HG03521 (cell line): ENCODE results near the gene ESR2.

ENCODE experiments used
- ATAC-seq: cut with Tn5 transposase; IDR thresholded peaks from one replicate; pipeline ENCODE4 v1.9.1; 2021; ENCODE audit warnings: mild to moderate bottlenecking, moderate library complexity; ENCODE audit not compliant: unreplicated experiment

Gene ESR2

GRCh38 chr14:64272019-64272418, 22.2 kb downstream of the ESR2 start:
- no peak for ATAC-seq

GRCh38 chr14:64266239-64266638, 27.9 kb downstream of the ESR2 start:
- no peak for ATAC-seq

- no peak for ATAC-seq
Measured at GRCh38 chr14:64265222-64265621, 28.9 kb downstream of the ESR2 start.

GRCh38 chr14:64260418-64260817, 33.8 kb downstream of the ESR2 start:
- ATAC-seq: no peak

- ATAC-seq: no peak
Measured at GRCh38 chr14:64255756-64256155, 38.4 kb downstream of the ESR2 start.

GRCh38 chr14:64253672-64254071, 40.5 kb downstream of the ESR2 start:
- no peak for ATAC-seq

GRCh38 chr14:64249363-64249762, 44.8 kb downstream of the ESR2 start:
- ATAC-seq: no peak

GRCh38 chr14:64248689-64249088, 45.5 kb downstream of the ESR2 start:
- ATAC-seq: no peak

GRCh38 chr14:64247195-64247594, 47.0 kb downstream of the ESR2 start:
- no peak for ATAC-seq

GRCh38 chr14:64246688-64247087, 47.5 kb downstream of the ESR2 start:
- ATAC-seq: no peak

GRCh38 chr14:64245491-64245890, 48.7 kb downstream of the ESR2 start:
- no peak for ATAC-seq

GRCh38 chr14:64244279-64244678, 49.9 kb downstream of the ESR2 start:
- ATAC-seq: no peak

GRCh38 chr14:64238631-64239030, 55.5 kb downstream of the ESR2 start:
- no peak for ATAC-seq

- no peak for ATAC-seq
Measured at GRCh38 chr14:64238049-64238448, 56.1 kb downstream of the ESR2 start.

GRCh38 chr14:64235652-64236640, 58.2 kb downstream of the ESR2 start:
- ATAC-seq: peak; percentile 62

GRCh38 chr14:64234877-64235651, 59.1 kb downstream of the ESR2 start:
- peak; percentile 5 for ATAC-seq

- no peak for ATAC-seq
Measured at GRCh38 chr14:64233531-64234190, 60.5 kb downstream of the ESR2 start.

- no peak for ATAC-seq
Measured at GRCh38 chr14:64232944-64233343, 61.2 kb downstream of the ESR2 start.

- ATAC-seq: no peak
Measured at GRCh38 chr14:64232095-64232838, 61.9 kb downstream of the ESR2 start.

GRCh38 chr14:64229489-64229888, 64.7 kb downstream of the ESR2 start:
- no peak for ATAC-seq

GRCh38 chr14:64227856-64228255, 66.3 kb downstream of the ESR2 start:
- ATAC-seq: no peak
